IPS-15b (cell line): ENCODE measurements around the gene ETFDH.
A peak's percentile ranks its signal among the peaks of the same experiment; 100 is the strongest.
"Not testable (repeated sequence)": the region's sequence is repeated elsewhere in the genome, so short reads cannot be mapped to it uniquely, and the experiment has no call there.

Experiments
- H3K27me3 ChIP-seq: one replicate; pipeline ENCODE4 v1.6.1; 2013; ENCODE audit warnings: low read length; ENCODE audit not compliant: control insufficient read depth, insufficient read depth
- H3K36me3 ChIP-seq: one replicate; pipeline ENCODE4 v1.6.1; 2013; ENCODE audit warnings: low read length; ENCODE audit not compliant: control insufficient read depth, insufficient read depth
- H3K4me1 ChIP-seq: one replicate; pipeline ENCODE4 v1.6.1; 2013; ENCODE audit warnings: mild to moderate bottlenecking, low read length; ENCODE audit not compliant: control insufficient read depth, insufficient read depth
- H3K4me3 ChIP-seq: one replicate; pipeline ENCODE4 v1.5.1; 2013; ENCODE audit warnings: low read depth, low read length
- H3K9ac ChIP-seq: one replicate; pipeline ENCODE4 v1.6.1; 2013; ENCODE audit warnings: low read depth, mild to moderate bottlenecking, low read length
- H3K9me3 ChIP-seq: one replicate; pipeline ENCODE4 v1.6.1; 2013; ENCODE audit warnings: mild to moderate bottlenecking, low read length; ENCODE audit not compliant: control insufficient read depth, insufficient read depth

The ETFDH gene

GRCh38 chr4:158671915-158672806 is at the start of gene ETFDH:
Gene ETFDH, plus strand, starts transcription at chr4:158672296. Its CDS starts 161 bp downstream, at chr4:158672457.
- Histone ChIP-seq H3K9ac (peak within 1 kb of the TSS; percentile 85), H3K4me1 (peaks cover 4% of the 10 kb centered on the region), H3K36me3 (no peaks in the 10 kb centered on the region), H3K27me3 (no peaks in the 10 kb centered on the region), H3K9me3 (no peaks in the 10 kb centered on the region), H3K4me3 (peak within 1 kb of the TSS; percentile 97)

DNA sequence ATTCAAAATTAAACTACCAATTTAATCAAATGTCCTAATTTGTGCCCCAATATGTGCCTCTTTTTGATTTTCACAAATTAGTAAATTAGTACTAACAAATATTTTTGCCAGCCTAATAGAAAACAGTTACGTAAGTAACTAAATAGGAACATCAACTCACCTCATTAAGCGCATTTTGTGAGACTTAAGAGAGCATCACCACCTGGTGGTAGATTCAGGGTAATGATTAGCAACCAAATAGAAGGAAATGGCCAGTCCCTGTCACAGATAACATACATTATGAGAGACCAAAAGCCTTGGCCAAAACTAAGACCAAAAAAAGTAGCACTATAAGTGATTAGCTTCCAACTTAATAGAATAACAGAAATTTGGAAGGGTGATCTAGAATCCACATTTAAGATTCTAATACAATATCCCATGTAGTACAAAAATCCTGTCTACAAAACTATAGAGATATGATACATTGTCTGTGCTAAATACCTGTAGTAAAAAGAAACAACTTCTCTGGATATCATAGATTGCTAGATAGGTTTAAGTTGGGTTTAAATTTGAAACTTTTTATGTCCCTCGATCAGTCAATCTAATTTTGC is 47.1 kb upstream of the ETFDH start:
- H3K27me3 ChIP-seq, result no peaks in the 10 kb centered on the region
- H3K4me1 ChIP-seq, result no peaks in the 10 kb centered on the region
- H3K9me3 ChIP-seq, result no peaks in the 10 kb centered on the region
- no peaks in the 10 kb centered on the region for H3K36me3 ChIP-seq
- H3K9ac ChIP-seq, result no peak overlapping the region
- H3K4me3 ChIP-seq, result no peak overlapping the region

DNA sequence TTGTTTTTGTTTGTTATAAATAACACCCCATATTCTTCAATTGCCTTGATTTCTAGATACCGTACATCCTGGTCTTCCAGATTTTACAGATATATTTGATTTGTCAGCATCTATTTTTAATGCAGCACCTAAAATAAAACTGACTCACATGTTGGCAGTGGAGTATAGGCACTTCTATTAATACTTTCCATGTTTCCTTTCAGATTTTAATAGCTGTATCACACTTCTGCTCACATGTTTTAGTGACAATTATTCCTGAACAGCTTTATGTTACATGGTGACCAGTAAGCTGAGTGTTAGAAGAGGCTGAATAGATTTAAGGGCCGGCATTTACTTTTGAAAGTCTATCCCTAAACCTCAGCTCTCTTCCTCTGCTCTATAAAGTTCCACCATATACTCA is 46.6 kb upstream of the ETFDH start:
- H3K4me1 ChIP-seq, result no peaks in the 10 kb centered on the region
- no peaks in the 10 kb centered on the region for H3K9me3 ChIP-seq
- no peak overlapping the region for H3K4me3 ChIP-seq
- no peaks in the 10 kb centered on the region for H3K36me3 ChIP-seq
- H3K27me3 ChIP-seq, result no peaks in the 10 kb centered on the region
- no peak overlapping the region for H3K9ac ChIP-seq

DNA sequence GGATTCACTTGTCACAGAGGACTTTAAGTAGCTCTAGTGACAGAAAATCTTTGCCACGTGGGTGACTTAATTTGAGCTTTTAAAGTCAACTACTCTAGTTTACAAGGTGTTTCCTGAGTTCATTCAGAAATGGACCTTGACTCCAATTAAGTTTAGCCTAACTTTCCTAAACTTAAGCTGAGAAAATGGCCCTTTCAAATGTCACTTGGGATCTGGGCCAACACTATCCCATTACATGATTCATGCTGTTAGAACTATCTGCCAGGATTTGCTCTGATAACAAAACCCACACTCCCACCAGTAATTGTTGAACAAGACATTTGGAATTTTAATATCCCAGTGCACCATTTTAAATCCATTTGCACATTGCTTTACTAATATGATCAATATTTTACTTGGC is 41.2 kb upstream of the ETFDH start:
- no peaks in the 10 kb centered on the region for H3K9me3 ChIP-seq
- H3K27me3 ChIP-seq, result no peaks in the 10 kb centered on the region
- no peak overlapping the region for H3K4me3 ChIP-seq
- no peaks in the 10 kb centered on the region for H3K36me3 ChIP-seq
- no peaks in the 10 kb centered on the region for H3K4me1 ChIP-seq
- H3K9ac ChIP-seq, result no peak overlapping the region

DNA sequence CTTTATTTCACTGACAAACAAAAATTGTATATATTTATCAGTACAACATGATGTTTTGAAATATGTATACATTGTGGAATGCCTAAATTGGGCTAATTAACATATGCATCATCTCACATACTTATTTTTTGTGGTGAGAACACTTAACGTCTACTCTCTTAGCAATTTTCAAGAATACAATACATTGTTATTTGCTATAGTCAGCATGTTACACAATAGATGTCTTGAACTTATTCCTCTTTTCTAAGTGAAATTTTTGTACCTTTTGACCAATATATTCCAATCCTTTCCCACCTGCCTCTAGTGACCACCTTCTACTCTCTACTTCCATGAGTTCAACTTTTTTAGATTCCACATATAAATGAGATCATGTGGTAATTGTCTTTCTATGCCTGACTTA is 35.5 kb upstream of the ETFDH start:
- H3K4me1 ChIP-seq, result no peaks in the 10 kb centered on the region
- H3K9ac ChIP-seq, result no peak overlapping the region
- H3K36me3 ChIP-seq, result no peaks in the 10 kb centered on the region
- no peaks in the 10 kb centered on the region for H3K9me3 ChIP-seq
- H3K27me3 ChIP-seq, result no peaks in the 10 kb centered on the region
- H3K4me3 ChIP-seq, result no peak overlapping the region

GRCh38 chr4:158644356-158644755 is 27.7 kb upstream of the ETFDH start:
- no peaks in the 10 kb centered on the region for H3K4me1 ChIP-seq
- no peak overlapping the region for H3K4me3 ChIP-seq
- H3K36me3 ChIP-seq, result no peaks in the 10 kb centered on the region
- no peak overlapping the region for H3K9ac ChIP-seq
- H3K27me3 ChIP-seq, result no peaks in the 10 kb centered on the region
- H3K9me3 ChIP-seq, result no peaks in the 10 kb centered on the region

- Histone ChIP-seq H3K9ac (no peak overlapping the region), H3K36me3 (no peaks in the 10 kb centered on the region), H3K27me3 (no peaks in the 10 kb centered on the region), H3K9me3 (no peaks in the 10 kb centered on the region), H3K4me3 (no peak overlapping the region), H3K4me1 (no peaks in the 10 kb centered on the region)
Measured at GRCh38 chr4:158644760-158645159, 27.3 kb upstream of the ETFDH start.

GRCh38 chr4:158649111-158649680 is 22.9 kb upstream of the ETFDH start:
- H3K4me1 ChIP-seq, result no peaks in the 10 kb centered on the region
- no peaks in the 10 kb centered on the region for H3K36me3 ChIP-seq
- H3K9ac ChIP-seq, result no peak overlapping the region
- no peaks in the 10 kb centered on the region for H3K9me3 ChIP-seq
- no peaks in the 10 kb centered on the region for H3K27me3 ChIP-seq
- no peak overlapping the region for H3K4me3 ChIP-seq

DNA sequence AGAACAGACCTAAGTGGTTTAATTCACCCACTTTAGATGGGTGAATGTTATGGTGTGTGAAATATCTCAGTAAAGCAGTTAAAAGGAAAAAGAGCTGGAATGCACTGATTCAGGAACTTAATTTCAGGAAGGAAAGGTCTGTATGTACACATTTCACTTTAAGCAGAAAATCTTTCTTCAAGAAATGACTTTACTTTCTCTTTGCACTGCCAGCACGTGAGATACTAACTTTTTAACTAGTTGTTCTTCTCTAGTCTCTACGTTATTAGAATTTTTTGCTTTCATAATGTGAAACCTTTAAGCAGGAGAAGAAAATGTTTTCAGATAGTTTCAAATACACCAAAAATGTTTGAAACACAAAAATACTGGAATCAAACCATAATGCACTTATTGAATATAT is 19.2 kb upstream of the ETFDH start:
- peaks cover 10% of the 10 kb centered on the region for H3K4me1 ChIP-seq
- no peak overlapping the region for H3K9ac ChIP-seq
- no peak overlapping the region for H3K4me3 ChIP-seq
- no peaks in the 10 kb centered on the region for H3K9me3 ChIP-seq
- H3K36me3 ChIP-seq, result no peaks in the 10 kb centered on the region
- no peaks in the 10 kb centered on the region for H3K27me3 ChIP-seq

GRCh38 chr4:158656439-158656838 is 15.7 kb upstream of the ETFDH start:
- peaks cover 10% of the 10 kb centered on the region for H3K4me1 ChIP-seq
- no peaks in the 10 kb centered on the region for H3K9me3 ChIP-seq
- H3K4me3 ChIP-seq, result no peak overlapping the region
- no peaks in the 10 kb centered on the region for H3K27me3 ChIP-seq
- no peak overlapping the region for H3K9ac ChIP-seq
- H3K36me3 ChIP-seq, result no peaks in the 10 kb centered on the region

- H3K9me3 ChIP-seq, result no peaks in the 10 kb centered on the region
- no peak overlapping the region for H3K9ac ChIP-seq
- H3K36me3 ChIP-seq, result no peaks in the 10 kb centered on the region
- no peaks in the 10 kb centered on the region for H3K27me3 ChIP-seq
- H3K4me1 ChIP-seq, result peaks cover 10% of the 10 kb centered on the region
- no peak overlapping the region for H3K4me3 ChIP-seq
Measured at GRCh38 chr4:158657291-158657690, 14.8 kb upstream of the ETFDH start.

GRCh38 chr4:158663255-158663654 is 8.8 kb upstream of the ETFDH start:
- H3K36me3 ChIP-seq, H3K4me1 ChIP-seq, H3K4me3 ChIP-seq, H3K27me3 ChIP-seq, H3K9me3 ChIP-seq, H3K9ac ChIP-seq: not testable (repeated sequence)
